BLaER1 (cell line): ENCODE data around the gene HACE1.
"Not testable (repeated sequence)": the region's sequence is repeated elsewhere in the genome, so short reads cannot be mapped to it uniquely, and the experiment has no call there.

Experiments
- H3K27ac ChIP-seq: shearing (Covaris generic); formaldehyde crosslinking; 2 replicates; pipeline ENCODE4 v1.8.1; 2022
- H3K27me3 ChIP-seq: shearing (Covaris generic); formaldehyde crosslinking; 2 replicates; pipeline ENCODE4 v1.8.1; 2022
- H3K36me3 ChIP-seq: shearing (Covaris generic); formaldehyde crosslinking; 2 replicates; pipeline ENCODE4 v1.8.1; 2022
- H3K4me1 ChIP-seq: shearing (Covaris generic); formaldehyde crosslinking; 2 replicates; pipeline ENCODE4 v1.8.1; 2022
- H3K4me2 ChIP-seq: shearing (Covaris generic); formaldehyde crosslinking; 2 replicates; pipeline ENCODE4 v1.8.1; 2022
- H3K4me3 ChIP-seq: shearing (Covaris generic); formaldehyde crosslinking; 2 replicates; pipeline ENCODE4 v1.8.1; 2022
- H3K9ac ChIP-seq: shearing (Covaris generic); formaldehyde crosslinking; 2 replicates; pipeline ENCODE4 v1.8.1; 2022
- H3K9me3 ChIP-seq: shearing (Covaris generic); formaldehyde crosslinking; 2 replicates; pipeline ENCODE4 v1.8.1; 2022
- H4K20me1 ChIP-seq: shearing (Covaris generic); formaldehyde crosslinking; 2 replicates; pipeline ENCODE4 v1.8.1; 2022
- Cebpa-rat ChIP-seq: shearing (Covaris generic); IDR thresholded peaks from 2 replicates; pipeline ENCODE4 v1.8.1; 2022

Gene HACE1

DNA sequence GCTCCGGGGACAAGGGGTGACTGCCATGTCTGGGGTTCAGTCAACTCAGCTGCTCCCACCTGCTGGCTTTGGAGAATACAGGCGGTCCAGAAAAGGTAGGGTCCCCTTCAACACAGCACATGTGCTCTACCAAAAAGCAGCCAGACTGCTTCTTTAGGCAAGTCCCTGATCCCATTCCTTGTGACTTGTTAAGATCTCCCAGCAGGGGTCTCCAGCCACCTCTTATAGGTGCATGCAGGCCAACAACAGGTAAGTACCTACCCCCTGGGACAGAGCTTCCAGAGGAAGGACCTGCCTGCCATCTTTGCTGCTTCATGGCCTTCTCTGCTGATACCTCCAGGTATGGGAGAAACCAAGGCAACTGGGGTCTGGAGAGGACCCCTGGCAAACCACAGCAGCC lies 106.5 kb downstream of the HACE1 start:
- H3K4me2 ChIP-seq, result no peak overlapping the region
- H4K20me1 ChIP-seq, result no peaks in the 10 kb centered on the region
- TF ChIP-seq Cebpa-rat, result no peak
- H3K27ac ChIP-seq, result no peak overlapping the region
- no peaks in the 10 kb centered on the region for H3K4me1 ChIP-seq
- H3K9ac ChIP-seq, result no peak overlapping the region
- peaks cover 44% of the 10 kb centered on the region for H3K36me3 ChIP-seq
- H3K9me3 ChIP-seq, result peaks cover 39% of the 10 kb centered on the region
- no peaks in the 10 kb centered on the region for H3K27me3 ChIP-seq
- H3K4me3 ChIP-seq, result no peak overlapping the region

GRCh38 chr6:104750449-104750848 lies 109.3 kb downstream of the HACE1 start:
- no peak overlapping the region for H3K4me3 ChIP-seq
- H3K27ac ChIP-seq, result no peak overlapping the region
- H3K4me2 ChIP-seq, result no peak overlapping the region
- no peak overlapping the region for H3K9ac ChIP-seq
- H3K9me3 ChIP-seq, result peaks cover 19% of the 10 kb centered on the region
- H4K20me1 ChIP-seq, result no peaks in the 10 kb centered on the region
- no peaks in the 10 kb centered on the region for H3K27me3 ChIP-seq
- TF ChIP-seq Cebpa-rat, result no peak
- H3K36me3 ChIP-seq, result peaks cover 34% of the 10 kb centered on the region
- no peaks in the 10 kb centered on the region for H3K4me1 ChIP-seq

DNA sequence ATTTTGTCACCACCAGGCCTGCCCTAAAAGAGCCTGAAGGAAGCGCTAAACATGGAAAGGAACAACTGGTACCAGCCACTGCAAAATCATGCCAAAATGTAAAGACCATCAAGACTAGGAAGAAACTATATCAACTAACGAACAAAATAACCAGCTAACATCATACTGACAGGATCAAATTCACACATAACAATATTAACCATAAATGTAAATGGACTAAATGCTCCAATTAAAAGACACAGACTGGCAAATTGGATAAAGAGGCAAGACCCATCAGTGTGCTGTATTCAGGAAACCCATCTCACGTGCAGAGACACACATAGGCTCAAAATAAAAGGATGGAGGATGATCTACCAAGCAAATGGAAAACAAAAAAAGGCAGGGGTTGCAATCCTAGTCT lies 120.6 kb downstream of the HACE1 start:
- not testable (repeated sequence) for H3K36me3 ChIP-seq, H3K4me2 ChIP-seq, H3K9ac ChIP-seq, H3K4me1 ChIP-seq, H3K9me3 ChIP-seq, H3K4me3 ChIP-seq, H4K20me1 ChIP-seq, H3K27ac ChIP-seq, H3K27me3 ChIP-seq

DNA sequence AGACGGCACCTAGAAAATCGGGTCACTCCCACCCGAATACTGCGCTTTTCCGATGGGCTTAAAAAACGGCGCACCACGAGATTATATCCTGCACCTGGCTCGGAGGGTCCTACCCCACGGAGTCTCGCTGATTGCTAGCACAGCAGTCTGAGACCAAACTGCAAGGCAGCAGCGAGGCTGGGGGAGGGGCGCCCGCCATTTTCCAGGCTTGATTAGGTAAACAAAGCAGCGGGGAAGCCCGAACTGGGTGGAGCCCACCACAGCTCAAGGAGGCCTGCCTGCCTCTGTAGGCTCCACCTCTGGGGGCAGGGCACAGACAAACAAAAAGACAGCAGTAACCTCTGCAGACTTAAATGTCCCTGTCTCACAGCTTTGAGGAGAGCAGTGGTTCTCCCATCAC lies 122.2 kb downstream of the HACE1 start:
- H3K27ac ChIP-seq, H3K4me1 ChIP-seq, H4K20me1 ChIP-seq, H3K9ac ChIP-seq, H3K27me3 ChIP-seq, H3K4me3 ChIP-seq, H3K9me3 ChIP-seq, H3K4me2 ChIP-seq, H3K36me3 ChIP-seq: not testable (repeated sequence)

DNA sequence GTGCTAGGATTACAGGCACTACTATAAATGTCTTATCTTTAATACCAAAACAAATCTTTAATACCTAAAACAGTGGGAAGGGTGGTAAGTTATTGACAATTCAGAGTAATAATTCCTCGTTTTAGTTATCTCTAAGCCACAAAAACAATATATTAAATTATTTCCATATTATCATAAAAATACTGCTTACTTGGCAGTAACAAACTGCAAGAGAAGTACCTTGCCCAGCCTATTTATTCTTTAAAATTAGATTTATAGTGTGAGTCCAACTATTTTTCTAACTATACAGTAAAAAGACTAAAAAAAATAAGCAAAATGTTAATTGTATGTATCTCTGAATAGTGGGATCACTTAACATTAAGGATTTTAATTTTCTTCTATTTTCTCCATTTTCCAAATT lies 123.2 kb downstream of the HACE1 start:
- Histone ChIP-seq H3K4me3 (no peak overlapping the region), H3K4me2 (no peak overlapping the region), H3K27ac (no peak overlapping the region), H3K4me1 (no peaks in the 10 kb centered on the region), H3K27me3 (no peaks in the 10 kb centered on the region), H4K20me1 (no peaks in the 10 kb centered on the region), H3K9me3 (no peaks in the 10 kb centered on the region), H3K36me3 (peaks cover 9% of the 10 kb centered on the region; the same call in 1 of the 2 replicates), H3K9ac (no peak overlapping the region)
- TF ChIP-seq Cebpa-rat, result no peak

DNA sequence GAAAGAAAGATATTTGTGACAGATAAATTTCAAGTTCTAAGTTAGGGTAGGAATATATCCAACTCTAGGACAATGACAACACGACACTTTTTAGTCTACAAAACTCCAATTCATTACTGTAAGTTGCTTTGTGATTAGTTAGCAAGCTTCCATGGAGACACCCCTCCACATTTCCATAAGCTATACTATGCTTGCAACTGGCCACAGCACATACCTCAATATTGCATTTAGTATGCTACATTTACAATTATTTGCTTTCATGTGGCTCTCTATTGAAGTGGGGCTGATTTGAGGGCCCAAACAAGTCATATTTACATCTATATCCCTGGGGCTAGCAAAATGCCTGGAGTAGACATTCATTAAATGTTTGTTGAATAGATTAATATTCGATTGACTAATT lies 129.3 kb downstream of the HACE1 start:
- Histone ChIP-seq H3K9ac (no peak overlapping the region), H3K36me3 (peaks cover 14% of the 10 kb centered on the region; the same call in 1 of the 2 replicates), H4K20me1 (no peaks in the 10 kb centered on the region), H3K4me2 (no peak overlapping the region), H3K27ac (no peak overlapping the region), H3K4me1 (no peaks in the 10 kb centered on the region), H3K4me3 (no peak overlapping the region), H3K9me3 (no peaks in the 10 kb centered on the region), H3K27me3 (no peaks in the 10 kb centered on the region)
- TF ChIP-seq Cebpa-rat, result no peak

DNA sequence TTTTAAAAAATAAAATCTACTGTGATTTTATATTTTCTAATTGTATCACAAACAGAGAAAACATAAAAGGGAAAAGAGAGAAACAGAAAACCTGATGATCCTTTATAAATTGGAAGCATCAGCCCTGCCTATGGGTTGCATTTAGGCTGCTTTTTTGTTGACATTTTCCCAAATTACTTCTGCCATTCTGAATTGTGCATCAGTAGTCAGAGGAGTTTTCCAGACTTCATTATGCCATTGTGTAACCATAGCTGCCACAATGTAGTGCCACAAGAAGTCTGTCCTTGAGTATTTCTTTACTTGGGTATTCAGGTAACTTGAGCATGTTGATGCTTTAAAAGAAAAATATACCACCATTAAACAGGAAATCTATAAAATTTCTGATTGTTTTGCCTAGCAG lies 130.3 kb downstream of the HACE1 start:
- Histone ChIP-seq H3K9me3 (no peaks in the 10 kb centered on the region), H3K36me3 (peaks cover 14% of the 10 kb centered on the region; the same call in 1 of the 2 replicates), H3K4me1 (no peaks in the 10 kb centered on the region), H3K9ac (no peak overlapping the region), H3K4me3 (no peak overlapping the region), H3K4me2 (no peak overlapping the region), H3K27ac (no peak overlapping the region), H4K20me1 (no peaks in the 10 kb centered on the region), H3K27me3 (no peaks in the 10 kb centered on the region)
- no peak for TF ChIP-seq Cebpa-rat

GRCh38 chr6:104728448-104728847 lies 131.3 kb downstream of the HACE1 start:
- Histone ChIP-seq H3K4me3 (no peak overlapping the region), H3K9me3 (no peaks in the 10 kb centered on the region), H3K9ac (no peak overlapping the region), H3K36me3 (peaks cover 14% of the 10 kb centered on the region; the same call in 1 of the 2 replicates), H3K27ac (no peak overlapping the region), H3K27me3 (no peaks in the 10 kb centered on the region), H3K4me1 (no peaks in the 10 kb centered on the region), H4K20me1 (no peaks in the 10 kb centered on the region), H3K4me2 (no peak overlapping the region)
- no peak for TF ChIP-seq Cebpa-rat

GRCh38 chr6:104718672-104719071 lies 141.0 kb downstream of the HACE1 start:
- H3K9ac ChIP-seq, result no peak overlapping the region
- H3K4me1 ChIP-seq, result no peaks in the 10 kb centered on the region
- 0 out of 2 replicates have a peak, but pooled peaks cover 9% of the 10 kb centered on the region for H3K36me3 ChIP-seq
- no peaks in the 10 kb centered on the region for H3K27me3 ChIP-seq
- TF ChIP-seq Cebpa-rat, result no peak
- no peak overlapping the region for H3K27ac ChIP-seq
- no peaks in the 10 kb centered on the region for H4K20me1 ChIP-seq
- H3K4me2 ChIP-seq, result no peak overlapping the region
- peaks cover 4% of the 10 kb centered on the region; the same call in 1 of the 2 replicates for H3K9me3 ChIP-seq
- no peak overlapping the region for H3K4me3 ChIP-seq

- Histone ChIP-seq H3K9me3 (peaks cover 4% of the 10 kb centered on the region; the same call in 1 of the 2 replicates), H3K9ac (no peak overlapping the region), H3K4me1 (no peaks in the 10 kb centered on the region), H3K27me3 (no peaks in the 10 kb centered on the region), H3K27ac (no peak overlapping the region), H4K20me1 (no peaks in the 10 kb centered on the region), H3K4me2 (no peak overlapping the region), H3K4me3 (no peak overlapping the region), H3K36me3 (0 out of 2 replicates have a peak, but pooled peaks cover 9% of the 10 kb centered on the region)
- TF ChIP-seq Cebpa-rat, result no peak
Measured at GRCh38 chr6:104716858-104717257, 142.9 kb downstream of the HACE1 start.

DNA sequence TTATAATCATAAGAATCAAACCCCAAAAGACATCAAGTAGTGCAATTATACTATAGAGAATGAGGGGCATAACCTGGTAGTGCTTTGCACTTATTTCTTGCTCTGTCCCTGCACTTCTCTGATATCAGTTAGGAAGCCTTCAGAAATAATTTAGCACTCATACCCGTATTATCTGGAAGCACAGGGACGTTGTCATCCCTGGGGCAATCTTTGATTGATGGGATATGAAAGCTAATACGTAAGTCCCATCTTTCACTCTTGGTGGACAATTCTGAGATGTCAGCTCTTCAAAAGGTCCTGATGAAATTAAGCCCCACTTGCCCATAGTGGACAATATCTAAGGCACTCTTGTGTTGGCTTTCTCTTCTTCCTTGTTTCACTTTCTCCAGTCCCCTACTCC lies 144.9 kb downstream of the HACE1 start:
- Histone ChIP-seq H3K36me3 (no peaks in the 10 kb centered on the region), H3K27me3 (no peaks in the 10 kb centered on the region), H3K4me2 (no peak overlapping the region), H3K4me1 (no peaks in the 10 kb centered on the region), H3K4me3 (no peak overlapping the region), H3K9me3 (peaks cover 4% of the 10 kb centered on the region; the same call in 1 of the 2 replicates), H3K9ac (no peak overlapping the region), H4K20me1 (no peaks in the 10 kb centered on the region), H3K27ac (no peak overlapping the region)
- no peak for TF ChIP-seq Cebpa-rat
